IMR-90 (cell line): Measurements from ENCODE around the gene SELENOT. TPM values are rescaled to one million over a fixed set of nuclear protein-coding genes. Genes with fewer than 3 reads are reported as not detected.
"Not testable (repeated sequence)": the region's sequence is repeated elsewhere in the genome, so short reads cannot be mapped to it uniquely, and the experiment has no call there.

ENCODE experiments used
- ATAC-seq: fragments of 200-7000 bp; cut with Tn5 transposase; 2 replicates; pipeline ENCODE4 v1.9.1; 2020; ENCODE audit warnings: low read depth, mild to moderate bottlenecking, moderate library complexity
- BruUV-seq: library from RNA; stranded (reverse); fragments of 400-500 nt; replicated peaks from 2 replicates; lab custom pipeline; 2021; lab: Mats Ljungman, UMichigan
- CTCF ChIA-PET: fragments of 300-600 bp; formaldehyde crosslinking; extraction: SDS; loops from one replicate; lab custom pipeline; 2021; ENCODE audit warnings: antibody characterized with exemption; lab: Yijun Ruan, JAX
- POLR2A ChIA-PET: fragments of 300-600 bp; sonication (Branson Sonifier 250); formaldehyde crosslinking; loops from one replicate; lab custom pipeline; 2022; ENCODE audit warnings: antibody characterized with exemption; ENCODE audit not compliant: unreplicated experiment; lab: Charles Lee
- DNase-seq: peaks from one replicate; pipeline ENCODE4 v3.0.0; 2013
- H2AFZ ChIP-seq: replicated peaks from 2 replicates; pipeline ENCODE3; 2013; ENCODE audit warnings: low read length, mild to moderate bottlenecking; ENCODE audit not compliant: poor library complexity
- H2AK5ac ChIP-seq: 2 replicates; pipeline ENCODE4 v1.6.1; 2013; ENCODE audit warnings: low read depth, low read length, inconsistent platforms
- H2AK9ac ChIP-seq: replicated peaks from 2 replicates; pipeline ENCODE3; 2013; ENCODE audit warnings: mild to moderate bottlenecking, low read depth, low read length, moderate library complexity; ENCODE audit not compliant: poor library complexity
- H2BK120ac ChIP-seq: 2 replicates; pipeline ENCODE4 v1.6.1; 2013; ENCODE audit warnings: low read depth, low read length, inconsistent platforms
- H2BK15ac ChIP-seq: 3 replicates; pipeline ENCODE4 v1.6.1; 2013; ENCODE audit warnings: low read depth, low read length, inconsistent platforms
- H2BK20ac ChIP-seq: 2 replicates; pipeline ENCODE4 v1.6.1; 2013; ENCODE audit warnings: low read depth, mild to moderate bottlenecking, inconsistent platforms, low read length, moderate library complexity
- H2BK5ac ChIP-seq: 2 replicates; pipeline ENCODE4 v1.6.1; 2013; ENCODE audit warnings: mild to moderate bottlenecking, low read depth, low read length, inconsistent platforms; ENCODE audit not compliant: poor library complexity, severe bottlenecking
- H3K14ac ChIP-seq: replicated peaks from 2 replicates; pipeline ENCODE4 v1.6.1; 2013; ENCODE audit warnings: low read depth, low read length, inconsistent platforms
- H3K18ac ChIP-seq: 2 replicates; pipeline ENCODE4 v1.6.1; 2013; ENCODE audit warnings: low read depth, low read length, control low read depth
- H3K23ac ChIP-seq: 2 replicates; pipeline ENCODE4 v1.6.1; 2013; ENCODE audit warnings: low read depth, low read length, inconsistent platforms
- H3K27ac ChIP-seq: 2 replicates; pipeline ENCODE4 v1.5.1; 2013; ENCODE audit warnings: mild to moderate bottlenecking, control low read depth, low read length; ENCODE audit not compliant: insufficient read depth
- H3K27me3 ChIP-seq: 2 replicates; pipeline ENCODE4 v1.6.1; 2013; ENCODE audit warnings: low read length; ENCODE audit not compliant: control insufficient read depth, insufficient read depth
- H3K36me3 ChIP-seq: 2 replicates; pipeline ENCODE4 v1.6.1; 2013; ENCODE audit warnings: low read length, mixed read lengths; ENCODE audit not compliant: control insufficient read depth, insufficient read depth
- H3K4ac ChIP-seq: 2 replicates; pipeline ENCODE4 v1.6.1; 2013; ENCODE audit warnings: low read depth, low read length, inconsistent platforms
- H3K4me1 ChIP-seq: 2 replicates; pipeline ENCODE4 v1.6.1; 2013; ENCODE audit warnings: low read length, mixed read lengths; ENCODE audit not compliant: control insufficient read depth, insufficient read depth
- H3K4me2 ChIP-seq: 2 replicates; pipeline ENCODE4 v1.6.1; 2013; ENCODE audit warnings: low read depth, mild to moderate bottlenecking, control low read depth, low read length, moderate library complexity
- H3K4me3 ChIP-seq: 2 replicates; pipeline ENCODE4 v1.5.1; 2013; ENCODE audit warnings: low read depth, mild to moderate bottlenecking, control low read depth, low read length, moderate library complexity; ENCODE audit not compliant: insufficient read depth
- H3K56ac ChIP-seq: 2 replicates; pipeline ENCODE4 v1.6.1; 2013; ENCODE audit warnings: low read length, inconsistent platforms; ENCODE audit not compliant: insufficient read depth; ENCODE audit errors: extremely low read depth
- H3K79me1 ChIP-seq, 2 experiments: 2 replicates each; pipeline ENCODE4 v1.6.1; 2013; ENCODE audit warnings: low read length in 2 of 2, inconsistent platforms in 1 of 2, low read depth in 1 of 2
- H3K9ac ChIP-seq: 2 replicates; pipeline ENCODE4 v1.6.1; 2013; ENCODE audit warnings: low read depth, low read length, control low read depth
- H3K9me1 ChIP-seq: 2 replicates; pipeline ENCODE4 v1.6.1; 2013; ENCODE audit warnings: low read length, inconsistent platforms; ENCODE audit not compliant: insufficient read depth
- H3K9me3 ChIP-seq: 2 replicates; pipeline ENCODE4 v1.6.1; 2013; ENCODE audit warnings: low read length; ENCODE audit not compliant: control insufficient read depth, insufficient read depth
- H4K20me1 ChIP-seq: 2 replicates; pipeline ENCODE4 v1.6.1; 2013; ENCODE audit warnings: low read length, inconsistent platforms; ENCODE audit not compliant: insufficient read depth
- H4K5ac ChIP-seq: 2 replicates; pipeline ENCODE4 v1.6.1; 2013; ENCODE audit warnings: mild to moderate bottlenecking, low read depth, low read length, control low read depth
- H4K8ac ChIP-seq, 2 experiments: 2 replicates each; pipeline ENCODE4 v1.6.1; 2013; ENCODE audit warnings: low read depth in 2 of 2, low read length in 2 of 2, control low read depth in 1 of 2, inconsistent platforms in 1 of 2
- H4K91ac ChIP-seq: 2 replicates; pipeline ENCODE4 v1.6.1; 2013; ENCODE audit warnings: low read depth, low read length, inconsistent platforms; ENCODE audit not compliant: insufficient read depth
- CEBPB ChIP-seq: IDR thresholded peaks from 2 replicates; pipeline ENCODE4 v1.6.1; 2012; ENCODE audit warnings: low read depth, low read length, improper control_type of control experiment
- WGBS, 2 experiments: methylation state at CpG; one replicate each; pipeline versions ENCODE4 v1.1.5 to v1.1.7; 2013; ENCODE audit warnings: missing lambda C conversion rate in 2 of 2; ENCODE audit not compliant: insufficient read length in 1 of 2; ENCODE audit errors: extremely low coverage in 2 of 2; 5-methylcytosine and 5-hydroxymethylcytosine counted together
- dilution Hi-C: fragments of 300-500 bp; cut with HindIII; formaldehyde crosslinking; loops from one replicate; pipeline ENCODE4 v1.14.3; 2018; ENCODE audit warnings: low sequenced_read_pairs; ENCODE audit not compliant: unreplicated experiment
- in situ Hi-C: fragments of 300-500 bp; cut with MboI; formaldehyde crosslinking; loops from 3 replicates; pipeline ENCODE4 v1.14.3; 2019; ENCODE audit warnings: low sequenced_read_pairs, inconsistent platforms, mixed read lengths
- intact Hi-C: fragments of 100-400 bp; cut with micrococcal nuclease; formaldehyde crosslinking; loops from 2 replicates; pipeline ENCODE4 v1.10.0; 2022
- polyA plus RNA-seq, 3 experiments: library from polyadenylated mRNA; depleted of rRNA; stranded (reverse); fragments of >200 nt; gene quantifications; 2 replicates each; pipeline ENCODE4 v1.2.3, GENCODE V29; 2012; ENCODE audit warnings: low replicate concordance in 1 of 3
- total RNA-seq: library from RNA; depleted of rRNA; stranded (reverse); fragments of >200 nt; gene quantifications from 2 replicates; pipeline ENCODE4 v1.2.3, GENCODE V29; 2012

The SELENOT gene
- total and polyA plus RNA-seq, 2 of the 4 experiments (the other 2 are of a cell fraction) = 365 to 415 TPM

DNA sequence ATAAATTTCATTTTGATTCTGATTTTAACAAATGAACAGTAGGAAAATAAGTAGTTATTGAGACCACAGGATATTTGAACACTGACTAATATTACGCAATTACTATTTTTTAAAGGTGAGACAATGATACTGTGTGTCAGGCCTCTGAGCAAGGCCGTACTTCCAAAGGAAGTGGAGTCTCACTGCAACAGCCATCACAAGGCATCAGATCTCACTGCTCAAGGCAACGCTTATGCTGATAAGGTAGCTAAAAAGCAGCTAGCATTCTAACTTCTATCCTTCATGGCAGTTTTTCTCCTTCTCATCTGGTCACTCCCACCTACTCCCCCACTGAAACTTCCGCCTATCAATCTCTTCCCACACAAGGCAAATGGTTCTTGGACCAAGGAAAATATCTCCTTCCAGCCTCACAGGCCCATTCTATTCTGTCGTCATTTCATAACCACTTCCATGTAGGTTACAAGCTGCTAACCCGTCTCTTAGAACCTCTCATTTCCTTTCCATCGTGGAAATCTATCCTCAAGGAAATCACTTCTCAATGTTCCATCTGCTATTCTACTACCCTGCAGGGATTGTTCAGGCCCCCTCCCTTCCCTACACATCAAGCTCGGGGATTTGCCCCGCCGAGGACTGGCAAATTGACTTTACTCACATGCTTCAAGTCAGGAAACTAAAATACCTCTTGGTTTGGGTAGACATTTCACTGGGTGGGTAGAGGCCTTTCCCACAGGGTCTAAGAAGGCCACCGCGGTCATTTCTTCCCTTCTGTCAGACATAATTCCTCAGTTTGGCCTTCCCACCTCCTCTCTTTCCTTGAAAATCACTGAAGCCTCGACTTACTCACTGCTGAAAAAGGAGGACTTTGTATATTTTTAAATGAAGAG, 2.2 kb upstream of the SELENOT start:
- H3K9me1 ChIP-seq, CTCF ChIA-PET, H3K23ac ChIP-seq, H3K18ac ChIP-seq, H4K5ac ChIP-seq, H4K91ac ChIP-seq, ATAC-seq, H2BK20ac ChIP-seq, H3K4me1 ChIP-seq, H3K4me2 ChIP-seq, POLR2A ChIA-PET, H3K9me3 ChIP-seq, H3K4me3 ChIP-seq, H3K27me3 ChIP-seq, H3K36me3 ChIP-seq, H3K27ac ChIP-seq, H3K56ac ChIP-seq, H2AK5ac ChIP-seq, in situ Hi-C loops, dilution Hi-C loops, BruUV-seq, H3K14ac ChIP-seq, H3K9ac ChIP-seq: not testable (repeated sequence)
- 0 out of 3 replicates have a peak overlapping the region, but pooled peaks have one; percentile 4 for H2BK15ac ChIP-seq
- H4K20me1 ChIP-seq = peaks cover 13% of the 10 kb centered on the region
- peak; percentile 95 for TF ChIP-seq CEBPB
- peaks cover 15 to 46% of the 10 kb centered on the region in 2 experiments for H3K79me1 ChIP-seq
- WGBS, 2 experiments = 100% methylated on average over 1 of the region's 13 CpGs; no CpG with 5 or more reads in 1 of the 2 experiments
- H2BK5ac ChIP-seq = peak overlapping the region; percentile 89
- peak overlapping the region; percentile 58; the same call in 1 of the 2 replicates for H2BK120ac ChIP-seq
- peak; percentile 35 for DNase-seq
- H2AFZ ChIP-seq = peak overlapping the region; percentile 71
- peak overlapping the region; percentile 65 for H2AK9ac ChIP-seq
- peak overlapping the region; percentile 13 to 68; a peak in 2 of 4 replicates for H4K8ac ChIP-seq
- H3K4ac ChIP-seq = peak overlapping the region; percentile 34
- intact Hi-C loops = loop anchor here (5.0 kb wide), 2 partner anchors 101 to 161 kb away; partner anchors contain the start of genes ERICH6 and SIAH2
